HTERT RPE-1 (cell line): Measurements from ENCODE around the gene MYO15B.
"Not testable (repeated sequence)": the region's sequence is repeated elsewhere in the genome, so short reads cannot be mapped to it uniquely, and the experiment has no call there.

Source experiments
- in situ Hi-C: fragments of 300-500 bp; cut with MboI; formaldehyde crosslinking; loops from 4 replicates; pipeline ENCODE4 v1.14.3; 2020; ENCODE audit warnings: low sequenced_read_pairs

MYO15B gene

DNA sequence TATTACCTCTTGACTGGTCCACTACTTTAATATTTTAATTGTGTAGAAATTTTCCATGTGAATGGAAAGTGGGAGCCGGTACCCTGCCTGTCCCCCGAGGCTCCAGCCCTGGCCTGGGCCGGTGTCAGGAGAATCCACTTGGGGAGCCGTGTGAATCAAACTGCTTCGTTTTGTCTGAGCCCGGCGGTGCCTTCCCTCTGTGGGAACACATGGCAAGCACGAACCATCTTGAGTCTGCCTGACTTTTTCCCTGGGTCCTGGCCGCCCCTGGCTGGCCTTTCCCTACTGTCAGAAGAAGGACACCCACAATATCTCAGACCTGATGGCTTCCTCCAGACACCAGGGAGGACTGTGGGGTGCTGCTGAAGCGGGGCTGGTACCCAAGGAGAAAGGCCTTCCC lies 12.4 kb upstream of the MYO15B start:
- in situ Hi-C loops: no loop called here

DNA sequence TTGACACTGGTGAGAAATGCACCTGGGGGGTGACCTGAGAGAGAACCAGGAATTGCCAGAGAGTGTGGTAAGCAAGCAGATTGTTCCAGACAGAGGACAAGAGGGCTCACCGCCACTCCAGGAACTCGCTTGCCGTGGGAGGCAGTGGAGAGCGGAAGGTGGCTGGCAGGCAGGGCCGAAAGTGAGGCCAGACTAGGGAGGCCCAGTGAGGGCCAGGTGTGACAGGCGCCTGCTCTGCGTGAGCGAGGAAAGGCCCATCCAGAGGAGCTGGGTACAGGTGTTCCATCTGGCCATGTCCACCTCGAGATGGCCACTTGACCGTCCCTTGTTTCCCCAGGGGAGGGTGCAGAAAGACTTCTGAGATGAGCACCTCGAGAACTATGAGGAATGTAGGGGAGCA lies 11.9 kb upstream of the MYO15B start:
- in situ Hi-C loops: no loop called here

DNA sequence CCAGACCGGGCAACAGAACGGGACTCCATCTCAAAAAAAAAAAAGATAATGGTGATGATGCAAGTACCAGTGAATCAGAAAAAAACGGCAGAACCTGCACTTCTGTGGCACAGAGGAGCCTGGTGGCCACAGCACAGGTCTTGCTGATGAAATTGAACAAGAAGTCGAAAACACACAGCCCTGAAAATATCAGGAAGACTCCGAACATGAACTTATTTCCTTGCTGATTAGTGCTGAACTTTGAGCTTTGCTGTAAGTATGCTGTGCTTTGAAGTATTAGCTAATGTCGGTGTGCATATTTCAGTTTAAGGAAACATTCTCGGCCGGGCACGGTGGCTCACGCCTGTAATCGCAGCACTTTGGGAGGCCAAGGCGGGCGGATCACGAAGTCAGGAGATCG lies 10.9 kb upstream of the MYO15B start:
- in situ Hi-C loops: no loop called here

DNA sequence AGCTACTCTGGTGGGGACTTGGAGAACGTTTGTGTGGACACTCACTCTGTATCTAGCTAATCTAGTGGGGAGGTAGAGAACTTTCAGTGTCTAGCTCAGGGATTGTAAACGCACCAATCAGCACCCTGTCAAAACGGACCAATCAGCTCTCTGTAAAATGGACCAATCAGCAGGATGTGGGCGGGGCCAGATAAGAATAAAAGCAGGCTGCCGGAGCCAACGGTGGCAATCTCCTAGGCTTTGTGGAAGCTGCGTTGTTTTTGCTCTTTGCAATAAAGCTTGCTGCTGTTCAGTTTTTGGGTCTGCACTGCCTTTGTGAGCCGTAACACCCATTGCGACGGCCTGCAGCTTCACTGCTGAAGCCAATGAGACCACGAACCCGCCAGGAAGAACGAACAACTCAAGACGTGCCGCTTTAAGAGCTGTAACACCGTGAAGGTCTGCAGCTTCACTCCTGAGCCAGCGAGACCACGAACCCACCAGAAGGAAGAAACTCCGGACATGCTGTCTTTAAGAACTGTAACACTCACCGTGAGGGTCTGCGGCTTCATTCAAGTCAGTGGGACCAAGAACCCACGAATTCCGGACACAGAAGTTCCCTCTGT lies 6.4 kb upstream of the MYO15B start:
- in situ Hi-C loops: not testable (repeated sequence)

DNA sequence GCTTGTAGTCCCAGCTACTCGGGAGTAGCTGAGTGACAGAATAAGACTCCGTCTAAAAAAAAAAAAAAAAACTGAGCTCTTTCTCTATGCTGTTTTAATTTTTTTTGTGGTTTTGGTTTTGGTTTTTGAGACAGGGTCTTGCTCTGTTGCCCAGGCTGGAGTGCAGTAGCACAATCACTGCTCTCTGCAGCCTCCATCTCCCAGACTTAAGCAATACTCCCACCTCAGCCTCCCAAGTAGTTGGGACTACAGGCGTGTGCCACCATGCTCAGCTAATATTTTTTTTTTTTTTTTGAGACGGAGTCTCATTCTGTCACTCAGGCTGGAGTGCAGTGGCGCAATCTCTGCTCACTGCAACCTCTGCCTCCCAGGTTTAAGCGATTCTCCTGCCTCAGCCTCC lies 4.4 kb upstream of the MYO15B start:
- in situ Hi-C loops: not testable (repeated sequence)

DNA sequence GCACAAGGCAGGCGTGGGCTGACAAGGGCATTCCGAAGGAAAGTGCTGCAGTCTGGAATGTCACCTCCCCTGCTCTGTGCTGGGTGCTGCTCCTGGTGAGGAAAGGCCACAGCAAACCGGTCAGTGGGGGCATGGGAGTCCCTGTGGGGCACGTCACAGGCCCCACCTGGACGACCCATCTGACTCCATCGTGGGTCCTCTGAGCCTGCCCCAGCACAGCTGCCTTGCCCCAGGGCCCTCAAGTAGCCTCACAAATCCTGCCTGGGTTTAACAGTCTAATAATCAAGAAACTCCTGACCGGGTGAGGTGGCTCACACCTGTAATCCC lies 2.8 kb upstream of the MYO15B start:
- in situ Hi-C loops: no loop called here

DNA sequence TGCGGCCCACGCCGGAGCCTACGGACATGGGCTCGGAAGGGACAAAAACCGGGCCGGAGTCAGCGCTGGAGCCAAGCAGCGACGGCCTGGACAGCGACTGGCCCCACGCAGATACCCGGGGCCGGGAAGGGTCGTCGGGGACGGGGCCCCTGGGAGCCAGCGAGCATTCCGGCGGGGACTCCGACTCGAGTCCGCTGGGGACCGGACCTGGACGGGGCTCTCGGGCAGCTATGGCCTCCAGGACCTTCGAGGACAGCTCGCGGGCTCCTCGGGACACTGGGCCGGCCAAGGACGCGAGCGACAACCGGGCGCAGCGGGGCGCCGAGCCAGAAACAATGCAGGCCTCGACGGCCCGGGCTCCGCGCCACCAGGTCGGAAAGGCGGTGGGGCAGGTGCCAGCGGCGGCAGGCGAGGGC lies 1.0 kb downstream of the MYO15B start:
- in situ Hi-C loops: no loop called here

DNA sequence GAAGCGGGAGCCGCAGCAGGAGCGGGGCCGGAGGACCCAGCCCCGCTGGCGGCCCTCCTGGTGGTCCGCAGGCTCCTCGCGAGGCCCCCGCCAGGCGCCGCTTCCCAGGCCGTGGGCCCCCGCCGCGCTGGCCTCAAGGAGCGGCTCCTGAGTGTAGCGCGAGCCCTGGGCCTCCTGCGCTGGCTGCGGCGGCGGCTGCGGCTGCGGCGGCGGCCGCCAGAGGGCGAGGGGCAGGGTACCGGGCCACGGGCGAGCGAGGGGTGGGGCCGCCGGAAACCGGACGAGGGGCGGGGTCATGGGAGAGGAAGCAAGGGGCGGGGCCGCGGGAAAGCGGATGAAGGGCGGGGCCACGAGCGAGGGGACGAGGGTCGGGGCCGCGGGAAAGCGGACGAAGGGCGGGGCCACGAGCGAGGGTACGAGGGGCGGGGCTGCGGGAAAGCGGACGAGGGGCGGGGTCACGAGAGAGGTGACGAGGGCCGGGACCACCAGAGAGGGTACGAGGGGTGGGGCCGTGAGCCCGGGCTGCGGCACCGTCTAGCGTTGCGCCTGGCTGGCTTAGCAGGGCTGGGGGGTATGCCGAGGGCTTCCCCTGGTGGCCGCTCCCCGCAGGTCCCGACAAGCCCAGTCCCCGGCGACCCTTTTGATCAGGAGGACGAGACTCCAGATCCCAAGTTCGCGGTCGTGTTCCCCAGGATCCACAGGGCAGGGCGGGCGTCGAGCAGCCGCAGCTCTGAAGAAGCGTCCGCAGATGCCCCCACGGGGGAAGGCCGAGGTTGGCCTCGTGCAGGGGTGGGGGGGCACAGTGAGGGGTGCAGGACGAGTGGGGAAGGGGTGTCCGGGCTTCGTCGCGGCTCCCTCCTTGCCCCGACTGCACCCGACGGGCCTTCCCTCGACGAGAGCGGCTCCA lies 1.7 kb downstream of the MYO15B start:
- in situ Hi-C loops: no loop called here

DNA sequence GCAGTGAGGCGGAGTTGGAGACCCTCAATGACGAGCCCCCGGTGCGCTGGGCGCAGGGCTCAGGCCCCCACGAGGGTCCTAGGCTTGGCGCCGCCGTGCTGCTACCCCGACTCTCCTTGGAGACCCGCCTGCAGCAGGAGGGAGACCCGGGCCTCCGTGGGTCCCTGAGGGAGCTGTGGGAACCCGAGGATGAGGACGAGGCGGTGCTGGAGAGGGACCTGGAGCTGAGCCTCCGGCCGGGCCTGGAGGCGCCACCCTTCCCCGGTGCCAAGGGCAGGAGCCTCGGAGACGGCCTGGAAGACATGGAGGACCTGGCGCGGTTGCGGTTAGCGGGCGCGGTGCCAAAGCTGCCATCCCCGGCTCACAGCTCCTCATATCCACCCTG lies 2.3 kb downstream of the MYO15B start:
- in situ Hi-C loops: no loop called here

DNA sequence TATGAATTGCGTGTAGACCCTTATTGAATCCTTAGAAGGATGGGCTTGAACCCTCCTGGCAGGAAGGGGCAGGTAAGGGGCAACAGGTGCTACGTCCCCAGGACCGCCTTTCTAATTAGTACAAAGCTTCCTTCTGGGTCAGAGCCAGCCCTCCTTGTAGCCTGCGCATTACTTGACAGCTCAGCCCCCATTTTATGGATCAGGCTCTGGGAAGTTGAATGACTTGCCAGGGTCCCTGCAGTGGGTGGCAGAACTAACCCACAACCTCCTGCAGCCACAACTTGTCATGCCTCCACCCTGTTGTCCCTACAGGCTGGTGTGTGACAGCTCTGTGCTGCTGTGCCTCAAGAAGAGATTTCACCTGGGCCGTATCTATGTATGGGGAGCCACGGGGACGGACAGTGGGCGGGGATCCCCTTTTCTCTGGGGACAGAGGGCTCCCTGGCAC lies 2.7 kb downstream of the MYO15B start:
- in situ Hi-C loops: no loop called here

DNA sequence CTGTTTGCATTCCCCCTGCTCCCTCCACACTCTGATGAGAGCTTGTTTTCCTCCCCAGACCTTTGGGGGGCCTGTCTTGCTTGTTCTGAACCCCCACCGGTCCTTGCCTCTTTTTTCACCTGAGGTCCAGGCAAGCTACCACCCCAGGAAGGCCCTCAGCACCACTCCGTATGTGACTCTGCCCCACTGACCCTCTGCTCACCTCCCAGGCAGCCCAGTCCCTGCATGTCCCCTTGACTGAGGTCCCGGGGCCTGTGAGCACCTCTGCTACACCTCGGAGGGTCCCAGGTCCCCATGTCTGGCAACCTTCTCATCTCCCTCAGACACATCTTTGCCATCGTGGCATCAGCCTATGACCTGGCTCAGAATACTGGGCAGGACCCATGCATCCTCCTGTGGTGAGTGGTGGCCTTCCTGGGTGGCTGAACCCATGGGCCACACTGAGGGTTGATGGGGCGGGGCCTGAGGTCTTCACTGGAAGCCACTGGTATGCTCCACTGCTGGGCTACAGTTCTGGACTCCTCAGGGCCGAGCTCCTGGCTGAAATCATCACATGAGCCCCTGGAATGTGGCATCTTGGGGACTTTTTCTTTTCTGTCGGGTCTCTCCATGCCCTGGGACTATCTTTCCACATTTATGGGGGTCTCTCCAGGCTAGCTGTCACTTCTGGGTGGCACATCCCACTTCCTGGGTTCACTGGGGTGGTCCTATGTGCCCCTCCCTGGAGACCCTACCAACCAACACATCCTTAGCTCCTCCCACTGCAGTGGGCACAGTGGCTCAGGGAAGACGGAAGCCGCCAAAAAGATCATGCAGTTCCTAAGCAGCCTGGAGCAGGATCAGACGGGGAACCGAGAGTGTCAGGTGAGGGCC lies 3.5 kb downstream of the MYO15B start:
- in situ Hi-C loops: no loop called here

DNA sequence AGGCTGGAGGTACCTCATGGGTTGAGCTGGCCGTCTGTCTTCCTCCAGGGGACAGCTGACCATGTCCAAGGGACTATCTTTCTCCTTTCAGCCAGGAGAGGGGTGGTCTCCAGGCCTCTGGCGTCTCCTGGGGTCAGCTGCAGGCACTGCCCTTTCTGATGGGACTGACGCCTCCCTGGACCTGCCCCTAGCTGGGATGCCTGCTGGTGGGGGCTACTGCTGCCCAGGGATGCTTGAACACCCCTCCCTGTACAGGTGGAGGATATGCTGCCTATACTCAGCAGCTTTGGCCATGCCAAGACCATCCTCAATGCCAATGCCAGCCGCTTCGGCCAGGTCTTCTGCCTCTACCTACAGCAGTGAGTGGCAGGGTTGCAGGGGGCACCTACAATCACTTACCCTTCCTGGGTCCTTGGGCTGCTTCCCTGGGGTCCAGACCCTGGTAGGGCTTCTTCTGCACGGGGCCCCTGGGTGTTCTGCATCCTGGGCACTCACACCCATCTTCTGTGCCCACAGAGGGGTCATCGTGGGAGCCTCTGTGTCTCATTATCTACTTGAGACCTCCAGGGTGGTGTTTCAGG lies 4.2 kb downstream of the MYO15B start:
- in situ Hi-C loops: no loop called here

DNA sequence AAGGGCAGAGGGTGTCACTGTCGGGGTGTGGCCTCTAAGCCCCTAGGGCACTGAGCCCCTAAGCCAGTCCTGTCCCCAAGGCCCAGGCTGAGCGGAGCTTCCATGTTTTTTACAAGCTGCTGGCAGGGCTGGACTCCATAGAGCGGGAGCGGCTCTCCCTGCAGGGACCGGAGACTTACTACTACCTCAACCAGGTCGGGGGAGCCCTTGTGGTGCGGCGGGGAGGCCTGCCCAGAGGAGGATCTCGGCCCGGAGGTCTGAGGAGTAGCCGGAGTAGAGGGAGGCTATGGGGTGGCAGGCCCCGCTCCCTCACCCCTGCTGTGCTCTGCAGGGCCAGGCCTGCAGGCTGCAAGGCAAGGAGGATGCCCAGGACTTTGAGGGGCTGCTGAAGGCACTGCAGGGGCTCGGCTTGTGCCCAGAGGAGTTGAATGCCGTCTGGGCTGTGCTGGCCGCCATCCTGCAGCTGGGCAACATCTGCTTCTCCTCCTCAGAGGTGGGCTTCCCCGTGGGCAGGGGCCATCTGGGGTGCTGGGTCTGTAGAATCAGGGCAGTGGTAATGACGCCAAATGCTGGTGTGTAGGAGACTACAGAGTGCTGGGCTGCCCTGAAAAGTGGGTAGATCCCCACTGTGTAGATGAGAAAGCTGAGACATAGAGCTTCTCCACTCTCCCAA lies 4.9 kb downstream of the MYO15B start:
- in situ Hi-C loops: no loop called here

DNA sequence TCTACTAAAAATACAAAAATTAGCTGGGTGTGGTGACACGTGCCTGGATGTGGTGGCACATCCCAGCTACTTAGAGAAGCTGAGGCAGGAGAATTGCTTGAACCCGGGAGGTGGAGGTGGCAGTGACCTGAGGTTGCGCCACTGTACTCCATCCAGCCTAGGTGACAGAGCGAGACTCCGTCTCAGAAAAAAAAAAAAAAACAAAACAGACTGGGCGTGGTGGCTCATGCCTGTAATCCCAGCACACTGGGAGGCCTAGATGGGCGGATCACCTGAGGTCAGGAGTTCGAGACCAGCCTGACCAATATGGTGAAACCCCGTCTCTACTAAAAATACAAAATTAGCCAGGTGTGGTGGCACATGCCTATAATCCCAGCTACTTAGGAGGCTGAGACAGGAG lies 5.8 kb downstream of the MYO15B start:
- in situ Hi-C loops: not testable (repeated sequence)

DNA sequence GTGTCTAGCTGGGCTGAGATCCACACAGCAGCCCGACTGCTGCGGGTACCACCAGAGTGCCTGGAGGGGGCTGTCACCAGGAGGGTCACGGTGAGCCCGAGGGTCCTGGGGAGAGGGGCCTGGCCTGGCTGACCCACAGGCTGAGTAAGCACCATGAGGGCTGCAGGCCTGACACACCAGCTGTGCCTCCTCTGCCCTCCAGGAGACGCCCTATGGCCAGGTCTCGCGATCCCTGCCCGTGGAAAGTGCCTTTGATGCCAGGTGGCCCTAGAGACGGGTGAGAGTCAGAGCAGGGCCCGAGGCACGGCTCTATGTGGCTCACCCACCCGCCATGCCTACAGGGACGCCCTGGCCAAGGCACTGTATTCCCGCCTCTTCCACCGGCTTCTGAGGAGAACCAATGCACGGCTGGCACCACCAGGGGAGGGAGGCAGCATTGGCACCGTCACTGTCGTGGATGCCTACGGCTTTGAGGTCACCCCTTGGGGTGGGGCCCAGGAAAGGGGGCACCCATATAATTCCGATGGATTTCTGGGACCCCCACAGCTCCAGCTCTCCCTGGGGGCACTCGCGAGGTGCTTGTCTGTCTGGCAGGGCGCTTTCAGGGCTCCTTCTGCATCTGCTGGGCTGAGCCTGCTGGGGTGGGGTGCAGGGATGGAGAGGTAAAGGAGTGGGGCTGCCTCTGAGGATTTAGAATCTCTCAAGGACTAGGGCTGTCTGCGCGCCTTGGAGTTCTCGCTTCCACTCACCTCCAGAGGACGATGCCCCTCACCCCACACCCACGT lies 7.1 kb downstream of the MYO15B start:
- in situ Hi-C loops: no loop called here

DNA sequence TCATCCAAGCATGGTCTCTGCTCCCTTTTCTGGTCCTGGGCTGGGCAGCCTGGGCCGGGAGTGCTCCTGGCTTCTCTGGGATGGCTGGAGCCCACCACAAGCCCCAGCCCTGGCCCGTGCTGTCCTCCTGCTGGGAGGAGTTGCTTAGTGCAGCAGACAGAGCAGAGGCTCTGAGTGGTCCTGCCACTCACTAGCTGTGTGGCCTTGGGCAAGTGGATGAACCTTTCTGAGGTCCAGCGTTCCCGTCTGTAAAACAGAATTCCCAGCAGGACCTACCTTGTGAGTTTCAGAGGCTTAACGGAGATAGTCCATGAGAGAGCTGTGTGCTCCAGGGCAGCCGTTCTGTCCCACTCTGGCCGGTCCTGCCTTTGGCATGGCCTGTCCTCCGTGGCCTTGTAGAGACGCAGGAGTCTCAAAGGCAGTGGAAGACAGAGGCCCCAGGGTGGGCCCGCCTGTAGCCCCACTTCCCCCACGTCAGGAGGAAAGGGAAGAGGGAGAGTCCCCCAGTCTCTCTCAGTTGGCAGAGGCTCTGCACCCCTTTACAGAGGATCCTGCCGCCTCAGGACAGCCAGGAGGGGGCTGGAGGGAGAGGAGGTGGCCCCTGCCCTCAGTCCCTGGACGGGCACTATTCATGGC lies 7.8 kb downstream of the MYO15B start:
- in situ Hi-C loops: no loop called here

DNA sequence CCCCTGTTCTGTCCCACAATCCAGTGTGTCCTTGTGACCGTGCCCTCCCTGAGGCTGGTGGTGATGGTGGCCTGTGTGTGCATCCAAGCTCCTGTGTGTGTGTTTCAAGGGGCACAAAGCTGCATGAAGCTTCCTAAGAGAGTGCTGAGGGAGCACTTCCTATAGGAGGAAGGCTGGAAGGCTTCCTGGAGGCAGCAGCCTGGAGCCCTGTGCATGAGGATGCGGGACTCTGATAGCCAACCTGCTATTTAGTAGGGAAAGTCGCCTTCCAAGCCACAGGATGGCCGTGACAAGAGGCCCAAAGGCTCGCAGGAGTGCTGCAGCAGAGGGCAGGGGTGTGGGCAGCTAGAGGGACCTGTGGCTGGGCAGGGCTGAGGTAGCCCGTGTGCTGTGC lies 8.3 kb downstream of the MYO15B start:
- in situ Hi-C loops: no loop called here

DNA sequence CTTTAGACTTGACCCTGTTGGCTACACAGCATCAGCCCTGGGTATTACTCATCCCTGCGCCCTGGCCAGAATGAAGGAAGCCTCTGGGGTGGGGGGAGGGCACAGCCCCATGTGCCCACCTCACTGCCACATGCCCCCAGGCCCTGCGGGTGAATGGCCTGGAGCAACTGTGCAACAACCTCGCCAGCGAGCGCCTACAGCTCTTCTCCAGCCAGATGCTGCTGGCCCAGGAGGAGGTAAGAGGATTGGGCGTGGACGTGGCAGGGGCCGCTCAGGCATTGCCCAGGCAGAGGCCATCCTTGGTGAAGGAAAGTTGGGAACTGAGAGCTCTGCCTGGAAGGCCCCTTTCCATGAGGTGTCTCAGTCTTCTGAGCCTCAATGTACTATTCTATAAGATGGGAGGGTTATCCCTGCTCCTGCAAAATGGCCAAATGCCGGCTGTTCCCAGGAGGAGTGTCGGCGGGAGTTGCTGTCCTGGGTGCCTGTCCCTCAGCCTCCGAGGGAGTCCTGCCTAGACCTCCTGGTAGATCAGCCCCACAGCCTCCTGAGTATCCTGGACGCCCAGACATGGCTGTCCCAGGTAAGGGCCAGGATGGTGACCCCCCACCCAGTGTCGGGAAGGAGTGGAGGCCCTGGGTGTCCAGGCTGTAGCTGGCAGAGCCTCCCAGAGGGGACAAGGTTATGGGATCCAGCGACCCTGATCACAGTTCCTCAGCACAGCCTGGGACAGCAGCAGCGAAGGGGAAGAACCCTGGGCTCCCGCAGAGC lies 8.9 kb downstream of the MYO15B start:
- in situ Hi-C loops: no loop called here
